Transverse colon (tissue), 4 donors: ENCODE measurements around the gene DDR2.

Experiments
- CTCF ChIP-seq, 5 experiments: fragments of 200-600 bp in 3 of 5; fragments of 450-650 bp in 2 of 5; sonication (generic) in 3 of 5; IDR thresholded peaks; 1 replicate in 2 of 5; 2 replicates in 3 of 5; pipeline ENCODE4 v1.5.1; 2016 to 2017; ENCODE audit warnings: antibody characterized with exemption in 5 of 5, inconsistent platforms in 3 of 5, mild to moderate bottlenecking in 2 of 5, moderate library complexity in 1 of 5
- EP300 ChIP-seq: sonication (generic); formaldehyde crosslinking; IDR thresholded peaks from one replicate; pipeline ENCODE4 v1.6.1; 2017; ENCODE audit warnings: antibody characterized with exemption, low read depth
- POLR2AphosphoS5 ChIP-seq, 3 donors: sonication (generic); formaldehyde crosslinking; IDR thresholded peaks; one replicate each; pipeline ENCODE4 v1.6.1; 2016; ENCODE audit warnings: antibody characterized with exemption in 3 of 3

DNA sequence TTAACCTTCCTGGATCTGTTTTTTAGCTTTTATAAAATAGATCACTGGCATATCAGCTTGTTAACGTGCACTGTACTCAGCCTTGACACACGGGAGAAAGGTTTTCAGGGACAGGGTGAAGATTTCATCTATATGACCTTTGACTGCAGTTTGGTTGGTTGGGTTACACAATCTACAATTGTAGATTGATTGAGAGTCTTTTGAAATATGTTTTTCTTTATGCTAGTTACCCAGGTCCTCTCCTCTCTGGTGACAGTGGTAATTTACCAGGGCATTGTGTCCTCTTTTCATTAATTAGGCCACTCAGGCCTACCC is 48.8 kb downstream of the DDR2 start:
- TF ChIP-seq POLR2AphosphoS5 (IDR thresholded peaks at IDR 0.05) (no peak), CTCF (IDR thresholded peaks at IDR 0.05) (no peak), EP300 (no peak)
